Neural progenitor cell (in vitro differentiated cells): Measurements from ENCODE around the gene CEACAM7. TPM values are rescaled to one million over a fixed set of nuclear protein-coding genes. Genes with fewer than 3 reads are reported as not detected.

Experiments
- DNase-seq: peaks from one replicate; pipeline ENCODE4 v3.0.0-alpha.2; 2016; ENCODE audit warnings: low spot score
- H2AFZ ChIP-seq: fragments of 200-600 bp; sonication (generic); replicated peaks from 2 replicates; pipeline ENCODE4 v1.6.1; 2016; ENCODE audit warnings: antibody characterized with exemption
- H3F3A ChIP-seq: fragments of 200-600 bp; sonication (generic); 2 replicates; pipeline ENCODE4 v1.6.1; 2016; ENCODE audit warnings: antibody characterized with exemption, low read depth
- H3K27ac ChIP-seq: fragments of 200-600 bp; sonication (generic); 2 replicates; pipeline ENCODE4 v1.5.1; 2016; ENCODE audit warnings: mild to moderate bottlenecking
- H3K27me3 ChIP-seq: fragments of 200-600 bp; sonication (generic); 2 replicates; pipeline ENCODE4 v1.6.1; 2016; ENCODE audit warnings: mild to moderate bottlenecking, moderate library complexity
- H3K36me3 ChIP-seq: fragments of 200-600 bp; sonication (generic); 2 replicates; pipeline ENCODE4 v1.5.1; 2016
- H3K4me1 ChIP-seq: fragments of 200-600 bp; sonication (generic); 2 replicates; pipeline ENCODE4 v1.6.1; 2016; ENCODE audit warnings: mixed run types
- H3K4me2 ChIP-seq: fragments of 200-600 bp; sonication (generic); 2 replicates; pipeline ENCODE4 v1.6.1; 2016
- H3K4me3 ChIP-seq: fragments of 200-600 bp; sonication (generic); 2 replicates; pipeline ENCODE4 v1.5.1; 2016
- H3K79me2 ChIP-seq: fragments of 200-600 bp; sonication (generic); 2 replicates; pipeline ENCODE4 v1.6.1; 2016; ENCODE audit warnings: low read depth
- H3K9ac ChIP-seq: fragments of 200-600 bp; sonication (generic); 2 replicates; pipeline ENCODE4 v1.6.1; 2016
- H3K9me3 ChIP-seq: fragments of 200-600 bp; sonication (generic); 2 replicates; pipeline ENCODE4 v1.5.1; 2016; ENCODE audit warnings: low read depth
- H4K20me1 ChIP-seq: fragments of 200-600 bp; sonication (generic); 2 replicates; pipeline ENCODE4 v1.6.1; 2016; ENCODE audit warnings: low read depth
- H3K27ac Mint-ChIP-seq: 3 replicates; pipeline ENCODE4 v1.8.0; 2021; ENCODE audit warnings: mixed read lengths
- H3K27me3 Mint-ChIP-seq: 2 replicates; pipeline ENCODE4 v1.8.0; 2022; ENCODE audit warnings: low read depth, mild to moderate bottlenecking, inconsistent platforms, moderate library complexity, mixed read lengths; ENCODE audit not compliant: insufficient read depth
- H3K36me3 Mint-ChIP-seq: 3 replicates; pipeline ENCODE4 v1.8.0; 2021; ENCODE audit warnings: mixed read lengths
- H3K4me1 Mint-ChIP-seq: 3 replicates; pipeline ENCODE4 v1.8.0; 2021; ENCODE audit warnings: mixed read lengths
- H3K4me3 Mint-ChIP-seq: 3 replicates; pipeline ENCODE4 v1.8.0; 2021; ENCODE audit warnings: mild to moderate bottlenecking, moderate library complexity, mixed read lengths
- H3K9me3 Mint-ChIP-seq: 3 replicates; pipeline ENCODE4 v1.8.0; 2020; ENCODE audit warnings: mixed read lengths
- CTCF ChIP-seq: fragments of 200-600 bp; sonication (generic); IDR thresholded peaks from 2 replicates; pipeline ENCODE4 v1.5.1; 2017; ENCODE audit warnings: antibody characterized with exemption, mild to moderate bottlenecking
- EZH2 ChIP-seq: fragments of 200-600 bp; sonication (generic); IDR thresholded peaks from 2 replicates; pipeline ENCODE4 v1.6.1; 2017; ENCODE audit warnings: antibody characterized with exemption, mild to moderate bottlenecking, moderate library complexity
- EZH2phosphoT487 ChIP-seq: fragments of 200-600 bp; sonication (generic); IDR thresholded peaks from 2 replicates; pipeline ENCODE4 v1.6.1; 2017; ENCODE audit warnings: antibody characterized with exemption
- total RNA-seq: library from RNA; depleted of rRNA; stranded (reverse); fragments of >200 nt; gene quantifications from 2 replicates; pipeline ENCODE4 v1.2.3, GENCODE V29; 2015; ENCODE audit warnings: low replicate concordance

Gene CEACAM7
- total RNA-seq, 1 donor from 2014 or later = not detected

- no peaks in the 10 kb centered on the region for H3K4me1 ChIP-seq
- peaks cover 13% of the 10 kb centered on the region for H3K9me3 ChIP-seq
- H2AFZ ChIP-seq = no peak overlapping the region
- no peaks in the 10 kb centered on the region for H4K20me1 ChIP-seq
- H3K9me3 Mint-ChIP-seq = peaks cover 2% of the 10 kb centered on the region
- DNase-seq = no peak
- no peak overlapping the region for H3K4me3 ChIP-seq
- H3K27ac ChIP-seq = no peak overlapping the region
- no peaks in the 10 kb centered on the region for H3K27me3 ChIP-seq
- H3K4me2 ChIP-seq = no peak overlapping the region
- H3K4me3 Mint-ChIP-seq = no peak overlapping the region
- no peaks in the 10 kb centered on the region for H3K27me3 Mint-ChIP-seq
- H3K9ac ChIP-seq = no peak overlapping the region
- H3K36me3 Mint-ChIP-seq = no peaks in the 10 kb centered on the region
- no peaks in the 10 kb centered on the region for H3F3A ChIP-seq
- no peaks in the 10 kb centered on the region for H3K79me2 ChIP-seq
- no peak for TF ChIP-seq CTCF
- no peak for TF ChIP-seq EZH2phosphoT487
- no peak for TF ChIP-seq EZH2
- no peaks in the 10 kb centered on the region for H3K4me1 Mint-ChIP-seq
- H3K27ac Mint-ChIP-seq = no peak overlapping the region
- no peaks in the 10 kb centered on the region for H3K36me3 ChIP-seq
These were observed 35.8 kb downstream of the CEACAM7 start for GRCh38 chr19:41652250-41652649.

GRCh38 chr19:41649827-41650226 is 38.2 kb downstream of the CEACAM7 start:
- no peak overlapping the region for H3K27ac Mint-ChIP-seq
- H3K4me3 Mint-ChIP-seq = no peak overlapping the region
- no peaks in the 10 kb centered on the region for H3K79me2 ChIP-seq
- no peaks in the 10 kb centered on the region for H3F3A ChIP-seq
- no peak overlapping the region for H3K4me2 ChIP-seq
- no peaks in the 10 kb centered on the region for H3K36me3 ChIP-seq
- no peaks in the 10 kb centered on the region for H3K27me3 Mint-ChIP-seq
- H3K36me3 Mint-ChIP-seq = no peaks in the 10 kb centered on the region
- no peak for DNase-seq
- H3K9ac ChIP-seq = no peak overlapping the region
- H2AFZ ChIP-seq = no peak overlapping the region
- no peak overlapping the region for H3K27ac ChIP-seq
- no peaks in the 10 kb centered on the region for H3K4me1 ChIP-seq
- H4K20me1 ChIP-seq = no peaks in the 10 kb centered on the region
- TF ChIP-seq EZH2 = no peak
- no peak for TF ChIP-seq CTCF
- no peak for TF ChIP-seq EZH2phosphoT487
- no peaks in the 10 kb centered on the region for H3K4me1 Mint-ChIP-seq
- H3K27me3 ChIP-seq = no peaks in the 10 kb centered on the region
- H3K4me3 ChIP-seq = no peak overlapping the region
- peaks cover 2% of the 10 kb centered on the region for H3K9me3 Mint-ChIP-seq
- H3K9me3 ChIP-seq = peaks cover 13% of the 10 kb centered on the region

GRCh38 chr19:41646589-41647204 is 41.4 kb downstream of the CEACAM7 start:
- H3K79me2 ChIP-seq = no peaks in the 10 kb centered on the region
- H3F3A ChIP-seq = no peaks in the 10 kb centered on the region

More at GRCh38 chr19:41646589-41647204, 41.4 kb downstream of the CEACAM7 start:
- H3K36me3 Mint-ChIP-seq = no peaks in the 10 kb centered on the region
- no peak overlapping the region for H3K4me3 ChIP-seq
- no peak overlapping the region for H3K4me3 Mint-ChIP-seq
- no peaks in the 10 kb centered on the region for H3K27me3 ChIP-seq
- peak; percentile 27 for TF ChIP-seq CTCF
- TF ChIP-seq EZH2 = no peak
- H3K9me3 Mint-ChIP-seq = peaks cover 2% of the 10 kb centered on the region
- H3K4me1 ChIP-seq = no peaks in the 10 kb centered on the region
- H3K9ac ChIP-seq = no peak overlapping the region
- no peaks in the 10 kb centered on the region for H3K4me1 Mint-ChIP-seq
- no peak for DNase-seq
- peaks cover 9% of the 10 kb centered on the region for H3K9me3 ChIP-seq
- H3K27ac ChIP-seq = no peak overlapping the region
- H3K4me2 ChIP-seq = no peak overlapping the region
- no peaks in the 10 kb centered on the region for H3K36me3 ChIP-seq
- no peak overlapping the region for H3K27ac Mint-ChIP-seq
- no peaks in the 10 kb centered on the region for H4K20me1 ChIP-seq
- peaks cover 4% of the 10 kb centered on the region for H3K27me3 Mint-ChIP-seq
- no peak overlapping the region for H2AFZ ChIP-seq
